Measurements from ENCODE around the gene A3GALT2.

Gene A3GALT2

GRCh38 chr1:33270808-33271465 lies 50.0 kb downstream of the A3GALT2 start:
- DNase-seq (ENCODE audit: low read depth): no peak
- TF ChIP-seq CTCF (IDR thresholded peaks at IDR 0.05; ENCODE audit: low read depth, low read length, missing control alignments): no peak
- no peak overlapping the region for H3K4me3 ChIP-seq (ENCODE audit: low read depth, low read length)

GRCh38 chr1:33270379-33270778 lies 50.5 kb downstream of the A3GALT2 start:
- TF ChIP-seq CTCF (IDR thresholded peaks at IDR 0.05; ENCODE audit: low read depth, low read length, missing control alignments): no peak
- H3K4me3 ChIP-seq (ENCODE audit: low read depth, low read length): no peak overlapping the region
- no peak for DNase-seq (ENCODE audit: low read depth)

- DNase-seq (ENCODE audit: low read depth): no peak
- TF ChIP-seq CTCF (IDR thresholded peaks at IDR 0.05; ENCODE audit: low read depth, low read length, missing control alignments): no peak
- no peak overlapping the region for H3K4me3 ChIP-seq (ENCODE audit: low read depth, low read length)
These were observed 51.3 kb downstream of the A3GALT2 start for GRCh38 chr1:33269621-33270020.

GRCh38 chr1:33268927-33269610 lies 51.8 kb downstream of the A3GALT2 start:
- no peak overlapping the region for H3K4me3 ChIP-seq (ENCODE audit: low read depth, low read length)
- TF ChIP-seq CTCF (IDR thresholded peaks at IDR 0.05; ENCODE audit: low read depth, low read length, missing control alignments): no peak
- DNase-seq (ENCODE audit: low read depth): no peak

- no peak for TF ChIP-seq CTCF (IDR thresholded peaks at IDR 0.05; ENCODE audit: low read depth, low read length, missing control alignments)
- H3K4me3 ChIP-seq (ENCODE audit: low read depth, low read length): no peak overlapping the region
- DNase-seq (ENCODE audit: low read depth): no peak
These were observed 52.4 kb downstream of the A3GALT2 start for GRCh38 chr1:33268457-33268856.

GRCh38 chr1:33267468-33268205 lies 53.3 kb downstream of the A3GALT2 start:
- H3K4me3 ChIP-seq (ENCODE audit: low read depth, low read length): no peak overlapping the region
- no peak for TF ChIP-seq CTCF (IDR thresholded peaks at IDR 0.05; ENCODE audit: low read depth, low read length, missing control alignments)
- DNase-seq (ENCODE audit: low read depth): no peak
